ENCODE data around the gene HINT2. TPM values are rescaled to one million over a fixed set of nuclear protein-coding genes. Genes with fewer than 3 reads are reported as not detected.

The HINT2 gene
- 10 to 100 TPM; 31.3 to 35.0 TPM for total RNA-seq

GRCh38 chr9:35814841-35815543 lies at the start of gene HINT2:
HINT2 (minus strand) TSS chr9:35815042; CDS start chr9:35814979, 63 bp downstream.
- no peaks in the 10 kb centered on the region for H3K36me3 ChIP-seq
- H3K27me3 ChIP-seq = no peaks in the 10 kb centered on the region
- H3K9me3 ChIP-seq = no peaks in the 10 kb centered on the region
- peak within 1 kb of the TSS; percentile 98 to 99 for H3K27ac ChIP-seq
- no peak for TF ChIP-seq CTCF (IDR thresholded peaks at IDR 0.05)
- peak; percentile 97 for DNase-seq (ENCODE audit: low spot score)
- peak within 1 kb of the TSS; percentile 90 to 97 for H3K4me3 ChIP-seq
- H3K4me1 ChIP-seq = peaks cover 0 to 35% of the 10 kb centered on the region in 2 donors

GRCh38 chr9:35863583-35863982 lies 48.7 kb upstream of the HINT2 start:
- no peaks in the 10 kb centered on the region for H3K27me3 ChIP-seq
- H3K4me1 ChIP-seq = peaks cover 0 to 5% of the 10 kb centered on the region in 2 donors
- no peaks in the 10 kb centered on the region for H3K36me3 ChIP-seq
- no peak for DNase-seq (ENCODE audit: low spot score)
- H3K27ac ChIP-seq = no peak overlapping the region
- no peak overlapping the region for H3K4me3 ChIP-seq
- no peaks in the 10 kb centered on the region for H3K9me3 ChIP-seq
- TF ChIP-seq CTCF (IDR thresholded peaks at IDR 0.05) = no peak

DNA sequence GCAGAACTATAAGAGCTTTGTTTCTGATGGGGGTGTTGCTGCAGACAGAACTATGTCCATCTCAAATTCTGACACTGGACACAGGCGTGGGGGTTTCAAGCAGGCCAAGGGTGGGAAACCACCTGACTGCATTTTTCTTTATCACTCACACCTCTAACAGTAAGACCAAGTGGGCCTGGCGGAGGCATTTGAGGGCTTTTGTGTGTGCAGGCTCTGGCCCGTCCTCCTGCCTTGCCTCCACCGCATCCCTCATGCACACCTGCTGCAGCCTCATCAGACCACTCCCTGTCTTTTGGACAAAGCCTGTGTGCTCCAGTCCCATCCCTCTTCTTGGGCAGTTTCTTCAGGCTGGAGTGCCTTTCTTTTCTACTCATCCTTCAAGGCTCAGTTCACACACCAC lies 47.5 kb upstream of the HINT2 start:
- H3K9me3 ChIP-seq = no peaks in the 10 kb centered on the region
- DNase-seq (ENCODE audit: low spot score) = no peak
- no peaks in the 10 kb centered on the region for H3K36me3 ChIP-seq
- no peak overlapping the region for H3K27ac ChIP-seq
- H3K4me1 ChIP-seq = peaks cover 0 to 5% of the 10 kb centered on the region in 2 donors
- no peaks in the 10 kb centered on the region for H3K27me3 ChIP-seq
- TF ChIP-seq CTCF (IDR thresholded peaks at IDR 0.05) = no peak
- no peak overlapping the region for H3K4me3 ChIP-seq

DNA sequence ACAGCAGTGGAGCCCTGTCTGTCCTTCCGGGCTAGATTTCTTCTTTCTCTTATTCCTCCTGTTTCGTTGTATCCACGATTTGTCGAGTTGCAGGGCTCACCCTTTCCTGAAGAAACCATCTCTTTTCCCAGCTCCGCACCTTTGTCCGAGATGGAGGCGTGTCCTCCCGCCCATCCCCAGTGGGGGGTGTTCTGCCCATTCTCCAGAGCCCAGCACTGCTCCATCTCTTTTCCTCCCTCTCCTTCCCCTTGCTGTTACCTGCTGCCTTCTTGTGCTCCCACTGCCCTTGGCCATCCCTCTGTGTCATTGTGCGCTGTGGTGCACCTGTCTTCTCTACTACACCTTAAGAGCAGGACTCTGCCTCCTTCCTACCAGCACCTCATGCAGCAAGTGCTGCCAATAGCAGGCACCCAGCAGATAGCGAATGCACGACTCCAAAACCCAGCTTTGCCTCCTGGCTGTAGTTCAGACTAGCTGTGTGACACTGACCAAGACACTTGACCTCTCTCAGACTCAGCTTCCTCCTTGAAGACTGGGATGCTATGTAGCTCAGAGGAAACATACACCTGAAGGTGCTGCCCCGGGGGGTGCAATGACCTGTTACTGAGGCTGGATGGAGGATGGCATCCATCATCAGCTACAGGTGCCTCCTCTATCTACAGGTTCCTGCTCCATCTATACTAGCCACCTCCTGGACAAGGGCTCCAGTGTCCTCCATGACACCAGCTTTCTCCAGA lies 46.5 kb upstream of the HINT2 start:
- no peaks in the 10 kb centered on the region for H3K27me3 ChIP-seq
- H3K4me3 ChIP-seq = no peak overlapping the region
- no peaks in the 10 kb centered on the region for H3K36me3 ChIP-seq
- no peaks in the 10 kb centered on the region for H3K9me3 ChIP-seq
- no peak for DNase-seq (ENCODE audit: low spot score)
- TF ChIP-seq CTCF (IDR thresholded peaks at IDR 0.05) = no peak
- H3K4me1 ChIP-seq = peaks cover 0 to 5% of the 10 kb centered on the region in 2 donors
- H3K27ac ChIP-seq = no peak overlapping the region

GRCh38 chr9:35859990-35860339 lies 45.1 kb upstream of the HINT2 start:
- Histone ChIP-seq H3K4me1 (peaks cover 0 to 5% of the 10 kb centered on the region in 2 donors), H3K27ac (no peak overlapping the region), H3K4me3 (no peak overlapping the region), H3K9me3 (no peaks in the 10 kb centered on the region), H3K27me3 (no peaks in the 10 kb centered on the region), H3K36me3 (no peaks in the 10 kb centered on the region)
- TF ChIP-seq CTCF (IDR thresholded peaks at IDR 0.05) = no peak
- DNase-seq (ENCODE audit: low spot score) = peak; percentile 42
